HG03280 (cell line): ENCODE results near the gene ENTREP3.
"Not testable (repeated sequence)": the region's sequence is repeated elsewhere in the genome, so short reads cannot be mapped to it uniquely, and the experiment has no call there.

ENCODE experiments used
- ATAC-seq: cut with Tn5 transposase; IDR thresholded peaks from one replicate; pipeline ENCODE4 v1.9.1; 2021; ENCODE audit warnings: mild to moderate bottlenecking, moderate library complexity; ENCODE audit not compliant: unreplicated experiment

Gene ENTREP3

GRCh38 chr1:155255243-155256007 is at the start of gene ENTREP3:
Gene ENTREP3 (minus strand): TSS chr1:155255483. CDS start chr1:155254877, 606 bp downstream.
- ATAC-seq = peak; percentile 53

DNA sequence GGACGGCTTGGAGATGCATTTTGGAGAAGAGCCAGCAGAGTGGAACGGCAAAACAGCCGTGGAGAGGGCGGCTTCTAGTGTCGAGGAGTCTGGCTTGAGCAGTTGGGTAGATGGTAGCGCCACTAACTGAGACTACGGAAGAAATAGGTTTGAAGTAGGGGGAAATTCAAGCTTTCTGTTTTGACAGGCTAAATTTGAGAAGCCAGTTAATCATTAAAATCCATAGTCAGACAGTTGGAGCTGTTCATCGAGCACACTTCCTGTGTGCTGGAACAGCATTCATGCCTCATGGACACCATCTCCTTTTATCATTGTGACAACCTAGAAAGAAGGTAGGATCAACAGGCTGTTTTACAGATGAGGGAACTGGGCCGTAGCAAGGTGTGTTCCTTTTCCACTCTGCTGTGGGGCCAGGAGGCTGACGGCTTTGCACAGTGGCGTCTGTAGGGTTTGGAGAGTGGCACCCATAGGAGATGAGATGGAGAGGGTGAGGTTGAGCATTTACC is 49.3 kb upstream of the ENTREP3 start:
- ATAC-seq = no peak

DNA sequence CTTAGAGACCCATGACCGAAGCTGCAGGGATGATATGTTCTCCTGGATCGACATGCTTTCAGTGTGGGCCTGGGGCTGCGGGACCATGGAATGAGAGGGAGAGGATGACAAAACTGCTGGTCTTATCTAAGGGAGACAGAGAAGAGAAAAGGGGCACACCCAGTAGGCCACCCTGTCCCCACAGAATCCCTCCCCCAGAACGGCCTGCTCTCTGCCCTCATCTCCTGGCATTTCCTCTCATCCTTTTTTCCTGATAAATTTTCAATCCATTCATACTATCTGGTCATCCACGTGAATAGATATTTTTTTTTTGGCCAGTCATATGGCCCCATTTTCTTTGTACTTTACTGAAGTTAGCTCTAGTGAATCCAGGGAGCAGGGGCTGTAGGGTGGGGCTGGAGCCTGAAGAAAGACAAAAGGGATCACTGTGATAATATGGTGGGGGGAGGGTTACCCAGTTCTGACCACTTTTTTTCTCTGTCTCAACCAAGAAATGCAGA is 46.1 kb upstream of the ENTREP3 start, which contains the start of gene PKLR:
TSS of gene PKLR (minus strand) at position 97 of the 500 bp plus-strand sequence. CDS start at position 54, 43 bp downstream.
- no peak for ATAC-seq

DNA sequence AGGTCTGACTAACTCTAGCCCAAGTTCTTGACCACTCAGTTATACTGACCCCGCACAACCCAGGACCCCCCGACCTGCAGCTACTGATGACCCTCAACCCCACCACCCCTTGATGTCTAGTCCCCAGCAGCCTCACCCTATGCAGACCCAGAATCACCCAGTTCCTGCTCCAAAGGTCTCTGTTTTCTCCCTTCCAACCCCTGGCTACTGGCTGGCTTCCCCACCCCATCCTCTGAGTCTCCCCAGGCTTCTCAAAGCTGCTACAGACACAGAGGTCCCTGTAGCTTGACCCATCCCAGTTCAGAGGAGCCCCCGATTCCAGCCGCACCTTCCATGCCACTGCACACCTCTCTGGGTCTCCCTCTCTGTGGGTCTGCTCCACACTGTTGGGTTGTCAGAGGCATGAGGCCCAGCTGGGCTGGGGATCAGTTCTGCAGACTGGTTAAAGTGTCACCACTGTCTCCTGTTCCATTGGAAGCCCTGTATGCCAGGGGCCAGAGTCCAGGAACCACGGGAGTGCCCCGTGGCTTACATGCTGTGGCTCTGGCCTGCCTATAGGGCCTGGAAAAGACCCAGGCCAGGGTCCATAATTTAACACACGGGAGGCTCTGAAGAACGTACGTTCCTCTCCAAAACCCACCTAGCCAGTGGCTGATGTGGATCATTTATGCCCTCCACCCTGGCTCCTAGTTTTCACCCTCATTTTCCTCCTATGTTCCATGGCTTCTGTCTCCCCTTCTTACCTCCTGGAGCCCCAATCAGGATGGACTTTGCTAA is 45.5 kb upstream of the ENTREP3 start:
- ATAC-seq = no peak

- ATAC-seq = no peak
These were observed 44.7 kb upstream of the ENTREP3 start for GRCh38 chr1:155300024-155300423.

DNA sequence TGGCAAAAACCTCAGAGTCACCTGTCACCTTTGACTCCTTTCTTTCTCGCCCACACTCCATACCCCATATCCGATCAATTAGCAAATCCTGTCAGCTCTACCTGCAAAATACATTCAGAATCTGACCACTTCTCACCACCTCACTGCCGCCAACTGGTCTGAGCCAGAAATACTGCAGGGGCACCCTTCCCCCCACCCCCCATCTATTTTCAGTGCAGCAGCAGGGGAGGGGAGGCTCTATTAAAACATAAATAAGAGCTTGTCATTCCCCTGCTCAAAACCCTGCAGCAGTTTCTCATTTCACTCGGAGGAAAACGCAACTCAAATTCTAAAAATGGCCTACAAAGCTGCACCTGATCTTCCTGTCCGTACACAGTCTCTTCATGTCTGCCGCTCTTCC is 42.1 kb upstream of the ENTREP3 start:
- no peak for ATAC-seq

GRCh38 chr1:155296661-155297060 is 41.4 kb upstream of the ENTREP3 start:
- no peak for ATAC-seq

DNA sequence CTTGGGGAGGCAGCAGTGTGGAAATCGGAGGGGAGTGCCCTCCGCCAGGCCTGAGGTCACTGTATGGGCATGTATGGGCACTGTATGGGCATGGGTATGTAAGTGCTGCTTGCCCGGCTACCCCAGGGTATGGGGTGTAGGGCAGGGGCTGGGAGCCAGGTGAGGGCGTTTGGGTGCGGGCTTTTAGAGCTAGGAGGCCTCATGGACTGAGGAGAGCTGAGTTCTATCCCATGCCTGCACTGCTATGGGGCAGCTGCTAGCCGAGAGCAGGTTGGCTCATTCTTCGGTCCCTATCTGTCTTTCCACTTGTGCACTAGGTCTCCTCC is 40.6 kb upstream of the ENTREP3 start:
- no peak for ATAC-seq

DNA sequence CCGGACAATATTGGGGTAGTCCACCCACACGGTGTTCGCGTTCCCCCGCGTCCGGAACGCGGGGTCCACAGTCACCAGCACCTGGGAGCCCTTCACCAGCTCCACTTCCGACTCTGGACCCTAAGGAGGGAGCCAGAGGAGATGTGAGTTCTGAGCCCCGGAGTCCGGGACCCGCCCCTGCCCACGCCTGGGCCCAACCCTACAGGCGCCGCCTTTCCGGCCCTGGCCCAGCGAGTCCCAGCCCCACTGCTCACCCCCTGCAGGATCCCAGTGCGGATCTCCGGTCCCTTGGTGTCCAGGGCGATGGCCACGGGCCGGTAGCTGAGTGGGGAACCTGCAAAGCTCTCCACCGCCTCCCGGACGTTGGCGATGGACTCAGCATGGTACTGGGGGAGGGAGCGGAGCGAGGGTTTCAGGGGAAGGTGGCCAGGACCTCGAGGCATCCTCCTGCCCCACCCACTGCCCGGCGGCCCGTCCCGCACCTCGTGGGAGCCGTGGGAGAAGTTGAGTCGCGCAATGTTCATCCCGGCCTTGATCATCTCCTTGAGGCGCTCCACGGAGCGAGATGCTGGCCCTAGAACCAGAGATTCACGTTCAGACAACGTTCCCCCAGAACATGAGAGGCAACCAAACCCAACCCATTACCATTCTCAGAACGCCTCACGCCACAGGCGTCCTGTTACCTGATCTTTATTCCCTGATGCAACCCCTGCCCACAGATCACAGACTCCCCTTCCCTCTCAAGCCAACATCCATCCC is 40.1 kb upstream of the ENTREP3 start:
- ATAC-seq = no peak

DNA sequence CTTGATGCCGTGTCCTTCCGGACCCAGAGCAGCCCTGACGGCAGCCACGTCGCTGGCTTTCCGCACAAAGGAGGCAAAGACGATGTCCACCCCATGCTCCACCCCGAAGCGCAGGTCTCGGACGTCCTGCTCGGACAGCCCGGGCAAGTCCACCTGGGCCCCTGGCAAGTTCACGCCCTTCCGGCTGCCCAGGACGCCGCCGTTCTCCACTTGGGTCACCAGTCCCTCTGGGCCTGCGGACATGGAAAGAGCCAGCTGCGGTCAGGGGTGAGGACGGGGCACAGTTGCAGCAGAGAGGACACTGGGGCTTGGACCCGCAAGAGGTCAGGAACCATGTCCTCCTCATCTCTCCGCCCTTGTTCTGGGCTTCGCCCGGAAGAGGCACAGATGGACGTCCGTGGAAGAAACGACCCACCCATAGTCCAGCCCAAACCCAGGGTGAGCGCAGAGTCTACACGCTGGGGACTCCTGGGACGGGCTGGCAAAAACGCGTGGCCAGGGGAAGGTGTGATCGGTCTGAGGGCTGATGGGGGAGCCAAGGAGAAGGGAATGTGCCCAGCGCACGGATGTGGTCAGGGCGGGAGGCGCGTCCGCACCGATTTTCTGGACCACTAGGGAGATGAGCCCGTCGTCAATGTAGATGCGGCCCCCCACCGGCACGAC is 39.4 kb upstream of the ENTREP3 start:
- no peak for ATAC-seq

- ATAC-seq = no peak
These were observed 37.9 kb upstream of the ENTREP3 start for GRCh38 chr1:155293086-155293749.

GRCh38 chr1:155291006-155291405 is 35.7 kb upstream of the ENTREP3 start:
- ATAC-seq = not testable (repeated sequence)

DNA sequence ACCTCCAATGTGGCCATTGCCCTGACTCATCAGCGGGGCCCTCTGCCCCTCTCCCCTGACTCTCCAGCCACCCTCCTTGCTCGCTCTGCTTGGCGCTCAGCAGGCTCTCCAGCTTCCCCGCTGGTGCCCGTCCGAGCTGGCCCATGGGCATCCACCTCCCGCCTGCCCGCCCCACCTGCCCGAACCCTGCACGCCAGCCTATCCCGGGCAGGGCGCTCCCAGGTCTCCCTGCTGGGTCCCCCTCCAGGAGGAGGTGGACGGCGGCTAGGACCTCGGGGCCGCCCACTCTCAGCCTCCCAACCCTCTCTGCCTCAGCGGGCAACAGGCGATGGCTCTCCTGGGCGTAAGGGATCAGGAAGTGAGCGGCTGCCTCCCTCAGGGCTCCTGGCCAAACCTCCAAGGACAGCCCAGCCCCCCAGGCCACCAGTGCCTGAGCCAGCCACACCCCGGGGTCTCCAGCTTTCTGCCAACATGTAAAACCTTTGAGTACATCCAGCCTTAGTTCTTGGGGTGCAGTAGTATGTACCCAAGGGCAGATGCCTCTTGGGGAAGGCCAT is 32.8 kb upstream of the ENTREP3 start:
- no peak for ATAC-seq

DNA sequence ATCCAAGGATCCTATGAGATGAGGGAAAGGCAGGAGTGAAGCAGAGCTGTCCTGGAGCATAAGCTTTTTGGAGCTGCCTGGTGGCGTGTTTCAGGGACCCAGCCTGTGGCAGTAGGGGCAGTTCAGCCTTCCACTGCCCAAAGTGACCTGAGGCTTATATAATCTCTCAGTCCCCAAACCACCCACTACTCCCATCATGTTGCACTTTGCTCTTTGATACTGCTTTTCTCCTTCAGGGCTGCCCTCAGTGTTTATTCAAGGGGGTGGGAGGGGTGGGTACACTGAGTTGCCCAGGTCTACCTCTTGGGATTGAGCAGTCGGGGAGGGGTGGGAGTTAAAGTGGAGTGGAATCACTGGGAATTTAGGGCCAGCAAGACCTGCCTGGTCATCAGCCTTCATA is 31.3 kb upstream of the ENTREP3 start:
- no peak for ATAC-seq

- no peak for ATAC-seq
These were observed 30.4 kb upstream of the ENTREP3 start for GRCh38 chr1:155285631-155286044.

DNA sequence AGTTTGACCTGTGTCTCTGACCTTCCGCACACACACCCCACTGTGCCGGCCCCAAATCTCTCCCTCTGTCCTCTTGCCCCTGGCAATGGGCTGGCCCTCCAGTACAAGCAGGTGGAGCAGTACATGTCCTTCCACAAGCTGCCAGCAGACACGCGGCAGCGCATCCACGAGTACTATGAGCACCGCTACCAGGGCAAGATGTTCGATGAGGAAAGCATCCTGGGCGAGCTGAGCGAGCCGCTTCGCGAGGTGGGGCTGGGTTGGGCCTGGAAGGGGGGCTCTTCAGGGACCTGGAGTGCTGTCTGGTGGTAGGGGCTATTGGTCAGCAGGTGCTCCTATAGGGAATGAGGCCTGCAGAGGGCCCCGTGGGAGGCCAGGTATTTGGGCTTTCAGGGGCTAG is 29.8 kb upstream of the ENTREP3 start:
- ATAC-seq = no peak

- no peak for ATAC-seq
These were observed 29.2 kb upstream of the ENTREP3 start for GRCh38 chr1:155284476-155284875.

- ATAC-seq = no peak
These were observed 27.3 kb upstream of the ENTREP3 start for GRCh38 chr1:155282488-155283091.

DNA sequence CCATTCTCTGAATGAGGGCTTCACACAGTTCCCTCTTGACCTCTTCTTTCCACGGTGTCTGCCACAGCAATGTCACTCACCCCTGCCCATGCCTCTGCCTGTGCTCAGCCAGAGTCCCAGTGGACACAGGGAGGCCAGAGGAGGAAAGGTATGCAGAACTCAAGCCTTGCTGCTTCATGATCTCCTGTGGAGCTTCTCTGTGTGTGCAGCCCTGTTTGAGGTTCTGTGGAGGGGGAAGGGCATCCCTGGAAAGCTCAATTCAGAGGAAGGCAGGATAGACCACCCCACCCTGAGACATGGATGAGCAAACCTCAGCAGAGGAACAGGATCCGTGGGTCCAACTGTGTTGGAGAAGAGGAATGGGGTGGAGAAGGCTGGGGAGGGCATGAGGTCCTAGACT is 24.0 kb upstream of the ENTREP3 start:
- no peak for ATAC-seq
